Fibroblast of skin of right biceps (primary cell): ENCODE data around the gene CCDC74A.
"Not testable (repeated sequence)": the region's sequence is repeated elsewhere in the genome, so short reads cannot be mapped to it uniquely, and the experiment has no call there.

ENCODE experiments used
- DNase-seq: peaks from one replicate; pipeline ENCODE4 v3.0.0-alpha.2; 2013

Gene CCDC74A

GRCh38 chr2:131504082-131504750 lies 23.5 kb upstream of the CCDC74A start:
- DNase-seq, result not testable (repeated sequence)

GRCh38 chr2:131509615-131510014 lies 18.1 kb upstream of the CCDC74A start:
- no peak for DNase-seq

DNA sequence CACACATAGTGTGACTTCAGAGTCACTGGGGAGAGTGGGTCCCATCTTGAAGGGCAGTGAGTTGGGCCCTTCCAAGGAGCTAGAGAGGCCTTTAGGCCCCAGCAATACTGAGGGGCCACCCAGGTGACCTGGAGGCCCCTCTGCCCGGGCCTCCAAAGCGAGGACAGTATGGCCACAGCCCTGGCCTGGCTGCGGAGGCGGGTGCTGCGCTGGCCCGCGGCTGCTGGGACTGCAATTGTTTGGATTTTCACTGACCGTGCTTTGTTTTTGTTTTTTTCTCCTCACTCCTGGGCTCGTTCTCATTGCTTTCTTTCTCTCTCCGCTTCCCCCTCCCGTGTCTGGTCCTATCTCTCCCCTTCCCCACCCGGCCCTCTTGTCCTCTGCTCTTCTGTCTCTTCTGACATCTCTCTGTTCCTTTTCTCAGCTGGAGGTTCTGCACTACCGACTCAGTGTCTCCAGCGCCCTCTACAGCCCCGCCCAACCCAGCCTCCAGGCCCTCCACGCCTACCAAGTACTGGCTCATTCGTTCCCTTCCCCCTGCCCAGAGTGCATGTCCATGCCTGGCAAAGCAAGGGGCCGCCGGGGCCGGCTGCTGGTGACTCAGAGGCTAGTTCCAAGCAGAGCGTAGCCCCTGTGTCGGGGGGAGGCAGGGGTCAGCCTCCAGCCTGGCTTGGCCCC lies 16.3 kb upstream of the CCDC74A start:
- not testable (repeated sequence) for DNase-seq

- DNase-seq, result not testable (repeated sequence)
Measured at GRCh38 chr2:131511969-131512870, 15.5 kb upstream of the CCDC74A start.

DNA sequence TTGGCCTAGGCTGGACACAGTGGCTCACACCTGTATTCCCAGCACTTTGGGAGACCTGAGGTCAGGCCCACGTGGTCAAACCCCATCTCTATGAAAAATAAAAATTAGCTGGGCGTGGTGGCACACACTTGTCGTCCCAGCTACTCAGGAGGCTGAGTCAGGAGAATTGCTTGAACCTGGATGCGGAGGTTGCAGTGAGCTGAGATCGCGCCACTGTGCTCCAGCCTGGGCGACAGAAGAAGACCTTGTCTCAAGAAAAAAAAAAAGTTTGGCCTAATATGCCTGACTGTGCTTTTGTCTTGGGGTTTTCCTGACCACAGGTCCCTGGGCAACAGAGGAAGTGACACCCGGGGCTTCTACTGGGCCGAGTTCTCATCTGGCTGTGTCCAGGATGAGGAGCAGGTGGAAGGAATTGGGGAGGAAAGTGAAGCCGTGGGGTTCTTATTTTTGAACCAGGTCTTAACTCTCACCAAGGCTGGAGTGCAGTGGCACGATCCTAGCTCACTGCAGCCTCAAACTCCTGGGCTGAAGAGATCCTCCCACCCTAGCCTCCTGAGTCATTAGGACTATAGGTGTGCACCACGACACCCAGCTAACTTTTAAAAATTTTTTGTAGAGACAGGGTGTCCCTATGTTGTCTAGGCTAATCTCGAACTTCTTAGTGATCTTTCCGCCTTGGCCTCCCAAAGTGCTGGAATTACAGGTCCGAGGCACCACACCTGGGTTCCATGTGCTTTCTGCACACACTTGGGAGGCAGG lies 13.1 kb upstream of the CCDC74A start:
- not testable (repeated sequence) for DNase-seq

DNA sequence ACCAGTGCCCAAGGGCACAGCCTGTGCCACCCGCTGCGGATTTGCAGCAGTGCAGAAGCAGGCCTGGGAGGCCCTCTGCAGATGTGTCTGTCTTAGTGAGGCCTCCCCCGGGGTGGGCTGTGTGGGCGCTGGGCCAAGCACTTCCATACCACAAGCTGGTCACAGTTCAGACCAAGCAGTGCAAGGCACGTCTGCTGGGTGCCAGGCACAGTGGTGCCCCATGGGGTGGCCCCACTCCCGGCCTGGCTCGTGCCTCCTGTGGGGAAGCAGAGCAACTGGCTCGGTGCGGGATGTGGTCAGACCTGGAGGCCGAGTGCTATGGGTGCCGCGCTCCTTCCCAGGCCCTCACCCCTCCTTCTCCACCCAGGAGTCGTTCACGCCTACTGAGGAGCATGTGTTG lies 12.5 kb upstream of the CCDC74A start:
- not testable (repeated sequence) for DNase-seq

DNA sequence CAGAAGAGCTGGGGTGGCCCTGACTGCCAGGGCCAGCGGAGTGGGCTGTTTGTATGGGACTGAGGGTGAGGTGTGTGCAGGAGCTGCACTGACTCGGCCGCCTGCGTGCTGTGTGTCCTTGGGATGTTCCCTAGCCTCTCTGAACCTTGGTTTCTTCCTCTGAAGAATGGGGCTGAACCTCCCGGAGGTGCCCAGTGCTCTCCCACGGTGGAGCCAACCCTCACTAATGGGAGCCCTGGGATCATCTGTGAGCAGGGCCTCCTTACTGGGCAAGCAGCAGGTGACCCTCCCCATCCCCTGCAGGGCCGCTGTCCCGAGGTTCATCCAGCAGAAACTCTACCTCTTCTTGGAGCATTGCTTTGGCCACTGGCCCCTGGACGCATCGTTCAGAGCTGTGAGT lies 11.7 kb upstream of the CCDC74A start:
- no peak for DNase-seq

DNA sequence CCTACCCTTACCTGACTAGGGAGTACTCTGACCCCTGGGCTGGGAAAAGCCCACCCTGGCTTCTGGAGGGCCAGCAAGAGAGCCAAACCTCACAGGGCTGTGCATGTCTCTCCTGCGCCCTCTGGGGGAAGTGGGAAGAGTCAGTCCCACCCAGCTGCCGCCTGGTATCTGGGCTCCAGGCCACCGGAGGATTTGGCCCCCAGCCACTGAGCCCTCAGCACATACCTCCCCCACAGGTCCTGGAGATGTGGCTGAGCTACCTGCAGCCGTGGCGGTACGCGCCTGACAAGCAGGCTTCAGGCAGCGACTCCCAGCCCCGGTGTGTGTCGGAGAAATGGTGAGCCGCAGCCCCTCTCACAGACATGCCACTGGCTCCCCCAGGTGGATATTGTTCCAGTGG lies 11.1 kb upstream of the CCDC74A start:
- DNase-seq, result peak; percentile 16

DNA sequence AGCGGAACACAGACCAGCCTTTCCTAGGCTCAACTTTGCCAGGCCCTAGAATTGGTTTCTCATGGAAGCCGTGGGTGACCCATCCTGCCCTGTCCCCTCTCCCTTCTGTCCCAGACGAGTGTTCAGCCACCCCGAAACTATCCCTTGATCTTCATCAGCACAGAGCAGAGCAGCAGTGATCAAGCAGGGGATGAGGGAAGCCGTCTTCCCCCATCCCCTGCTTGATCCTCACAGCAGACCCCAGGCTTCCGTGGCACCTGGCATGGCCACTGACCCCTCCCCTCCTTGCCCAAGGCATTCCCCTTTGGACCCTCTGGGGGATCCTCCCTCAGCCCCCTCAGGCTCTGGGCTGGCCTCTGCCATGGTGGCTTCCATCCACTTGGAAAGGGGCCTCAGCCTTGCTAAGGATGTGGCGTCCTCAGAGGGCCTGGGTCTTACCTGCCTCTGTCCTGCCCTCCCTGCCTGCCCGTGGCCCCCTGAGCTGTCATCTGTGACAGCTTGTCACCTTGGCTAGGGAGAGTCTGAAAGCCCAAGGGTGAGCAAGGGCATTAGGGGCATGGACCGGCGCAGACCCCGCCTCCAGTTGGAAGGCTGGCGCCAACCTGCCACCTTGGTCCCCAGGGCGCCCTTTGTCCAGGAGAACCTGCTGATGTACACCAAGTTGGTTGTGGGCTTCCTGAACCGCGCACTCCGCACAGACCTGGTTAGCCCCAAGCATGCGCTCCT lies 10.4 kb upstream of the CCDC74A start:
- no peak for DNase-seq

DNA sequence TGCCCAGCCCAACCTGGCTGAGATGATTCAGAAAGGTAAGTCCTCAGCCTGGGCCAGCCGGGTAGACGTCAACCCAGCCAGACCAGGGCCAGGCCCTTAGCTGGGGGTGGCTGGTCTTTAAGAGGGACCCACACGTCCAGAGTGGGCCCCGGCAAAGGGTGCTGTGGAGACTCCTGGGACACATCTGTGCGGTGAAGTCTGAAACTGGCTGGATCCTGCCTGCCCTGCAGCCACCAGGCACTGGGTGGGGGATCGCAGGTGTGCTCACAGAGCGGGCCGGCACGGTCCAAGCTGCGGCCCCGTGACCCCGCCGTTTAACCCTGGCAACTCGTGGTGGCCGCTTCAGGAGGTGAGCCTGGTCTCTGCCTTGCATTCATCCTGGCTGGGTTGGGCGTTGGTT lies 9.8 kb upstream of the CCDC74A start:
- not testable (repeated sequence) for DNase-seq

DNA sequence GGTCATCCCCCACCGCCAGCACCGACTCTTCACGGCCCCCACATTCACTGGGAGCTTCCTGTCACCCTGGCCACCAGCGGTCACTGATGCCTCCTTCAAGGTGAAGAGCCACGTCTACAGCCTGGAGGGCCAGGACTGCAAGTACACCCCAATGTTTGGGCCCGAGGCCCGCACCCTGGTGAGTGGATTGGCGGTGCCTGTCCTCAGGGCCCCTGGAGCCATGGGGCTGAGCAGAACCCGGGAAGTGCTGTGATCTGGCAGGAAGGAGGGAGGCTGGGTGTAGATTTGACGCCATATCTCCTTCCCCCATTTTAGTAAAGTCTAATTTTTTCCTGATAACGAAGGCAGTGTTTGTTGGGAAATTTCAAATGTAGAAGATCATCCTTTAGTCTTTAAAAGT lies 9.2 kb upstream of the CCDC74A start:
- not testable (repeated sequence) for DNase-seq

DNA sequence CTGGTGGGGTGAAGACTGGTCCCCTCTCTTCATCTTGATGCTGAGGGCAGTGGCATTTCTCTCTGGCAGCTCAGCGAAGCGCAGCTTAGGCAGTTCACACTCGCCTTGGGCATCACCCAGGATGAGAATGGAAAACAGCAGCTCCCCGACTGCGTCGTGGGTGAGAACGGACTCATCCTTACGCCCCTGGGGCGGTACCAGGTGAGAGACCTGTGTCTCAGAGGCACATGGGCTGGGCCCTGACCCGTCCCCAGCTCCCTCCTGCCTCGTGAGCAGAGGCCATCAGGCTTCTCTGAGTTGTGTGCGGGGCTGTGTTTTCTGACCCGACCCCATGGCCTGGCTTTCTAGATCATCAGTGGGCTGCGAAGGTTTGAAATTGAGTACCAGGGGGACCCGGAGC lies 8.2 kb upstream of the CCDC74A start:
- no peak for DNase-seq

GRCh38 chr2:131519871-131520470 lies 7.7 kb upstream of the CCDC74A start:
- DNase-seq, result not testable (repeated sequence)

GRCh38 chr2:131520526-131520925 lies 7.2 kb upstream of the CCDC74A start:
- no peak for DNase-seq

DNA sequence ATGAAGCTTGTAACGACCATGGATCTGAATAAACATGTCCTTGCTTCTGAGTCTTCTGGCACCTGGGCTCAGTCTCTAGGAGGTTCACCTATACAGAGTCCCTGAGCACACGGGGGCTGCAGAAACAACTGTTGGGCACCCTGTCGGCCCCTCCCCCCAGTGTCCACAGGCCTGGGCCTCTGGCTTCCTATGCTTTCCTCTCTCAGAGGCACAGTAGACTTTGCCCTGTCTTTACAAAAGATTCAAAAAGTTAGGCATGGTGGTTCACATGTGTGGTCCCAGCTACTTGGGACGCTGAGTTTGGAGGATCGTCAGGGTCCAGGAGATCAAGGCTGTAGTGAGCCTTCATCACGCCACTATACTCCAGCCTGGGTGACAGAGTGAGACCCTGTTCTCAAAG lies 6.2 kb upstream of the CCDC74A start:
- not testable (repeated sequence) for DNase-seq

- DNase-seq, result no peak
Measured at GRCh38 chr2:131521961-131522781, 5.5 kb upstream of the CCDC74A start.

DNA sequence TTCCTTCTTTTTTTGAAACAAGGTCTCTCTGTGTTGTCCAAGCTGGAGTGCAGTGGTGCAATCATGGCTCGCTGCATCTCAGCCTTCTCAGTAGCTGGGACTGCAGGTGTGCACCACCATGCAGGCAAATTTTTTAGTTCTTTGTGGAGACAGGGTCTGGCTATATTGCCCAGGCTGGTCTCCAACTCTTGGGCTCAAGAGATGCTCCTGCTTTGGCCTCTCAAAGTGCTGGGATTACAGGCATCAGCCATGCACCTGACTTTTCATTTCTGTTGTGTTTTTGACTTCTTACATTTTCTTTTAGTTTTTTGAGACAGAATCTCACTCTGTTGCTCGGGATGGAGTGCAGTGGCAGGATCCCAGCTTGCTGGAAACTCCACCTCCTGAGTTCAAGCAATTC lies 2.4 kb upstream of the CCDC74A start:
- DNase-seq, result not testable (repeated sequence)

GRCh38 chr2:131528981-131529863 lies 1.5 kb downstream of the CCDC74A start:
- DNase-seq, result peak; percentile 21

GRCh38 chr2:131529864-131530445 lies 2.3 kb downstream of the CCDC74A start:
- not testable (repeated sequence) for DNase-seq
